Activated CD4-positive, alpha-beta T cell treated with anti-CD3 and anti-CD28 coated beads for 36 hours (primary cell): Measurements from ENCODE around the gene TWNK. TPM values are rescaled to one million over a fixed set of nuclear protein-coding genes. Genes with fewer than 3 reads are reported as not detected.

Experiments
- ATAC-seq: fragments of 200-7000 bp; cut with Tn5 transposase; one replicate; pipeline ENCODE4 v1.10.0; 2021; ENCODE audit warnings: mild to moderate bottlenecking, moderate library complexity
- CTCF ChIA-PET: fragments of 350-600 bp; sonication (Branson Sonifier 250); formaldehyde crosslinking; loops from one replicate; lab custom pipeline; 2021; ENCODE audit warnings: antibody characterized with exemption; lab: Charles Lee
- POLR2A ChIA-PET: fragments of 350-600 bp; sonication (Branson Sonifier 250); formaldehyde crosslinking; loops from one replicate; lab custom pipeline; 2021; ENCODE audit warnings: antibody characterized with exemption, inconsistent platforms; lab: Charles Lee
- DNase-seq: peaks from one replicate; pipeline ENCODE4 v3.0.0-alpha.2; 2020
- H3K27ac Mint-ChIP-seq: one replicate; pipeline ENCODE4 v1.8.0; 2021; ENCODE audit warnings: mixed read lengths
- H3K27me3 Mint-ChIP-seq: one replicate; pipeline ENCODE4 v1.8.0; 2021; ENCODE audit warnings: mixed read lengths
- H3K36me3 Mint-ChIP-seq: one replicate; pipeline ENCODE4 v1.8.0; 2021; ENCODE audit warnings: low read depth, mixed read lengths
- H3K4me1 Mint-ChIP-seq: one replicate; pipeline ENCODE4 v1.8.0; 2021; ENCODE audit warnings: mixed read lengths
- H3K4me3 Mint-ChIP-seq: one replicate; pipeline ENCODE4 v1.8.0; 2021; ENCODE audit warnings: mild to moderate bottlenecking, moderate library complexity, mixed read lengths
- H3K9me3 Mint-ChIP-seq: one replicate; pipeline ENCODE4 v1.8.0; 2021; ENCODE audit warnings: low read depth, mixed read lengths
- intact Hi-C, 2 experiments: fragments of 100-400 bp; cut with DNase I in 1 of 2; cut with micrococcal nuclease in 1 of 2; formaldehyde crosslinking; loops; one replicate each; pipeline versions ENCODE4 v1.14.2 to v1.15.1; 2022 to 2024; cut with DNase I, micrococcal nuclease
- total RNA-seq, 2 experiments: library from RNA; stranded (reverse); gene quantifications; one replicate each; pipeline ENCODE4 v1.2.3, GENCODE V29; 2021

TWNK gene
- total RNA-seq, 2 experiments from 2014 or later, result 13.8 to 17.9 TPM

DNA sequence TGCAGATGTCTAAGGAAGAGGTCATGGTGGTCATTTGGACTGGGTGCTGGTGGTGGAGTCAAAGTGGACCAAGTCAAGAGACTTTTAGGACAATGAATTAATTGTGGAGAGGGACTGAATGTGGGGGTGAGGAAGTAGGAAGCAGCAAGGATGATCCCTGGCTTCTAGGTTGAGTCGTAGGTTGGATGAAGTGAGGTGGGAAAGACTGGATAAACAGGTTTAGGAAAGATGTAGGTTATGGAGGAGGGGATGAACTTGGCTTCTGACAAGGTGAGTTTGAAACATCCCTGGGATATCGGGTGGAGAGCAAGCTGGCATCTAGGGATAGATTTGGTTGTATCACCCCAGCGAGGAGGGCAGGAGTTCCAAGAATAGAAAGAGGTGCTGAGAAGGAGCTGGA is 10.4 kb upstream of the TWNK start:
- no peaks in the 10 kb centered on the region for H3K27me3 Mint-ChIP-seq
- ChIA-PET CTCF (interaction anchor here (1.0 to 1.4 kb wide), 2 partner anchors 23 to 42 kb away, joined by 3 to 4 read pairs; no protein-coding TSS in a partner anchor), POLR2A (no interaction called here)
- H3K4me3 Mint-ChIP-seq, result no peak overlapping the region
- peaks cover 4% of the 10 kb centered on the region for H3K36me3 Mint-ChIP-seq
- no peaks in the 10 kb centered on the region for H3K4me1 Mint-ChIP-seq
- intact Hi-C loops, result no loop called here
- H3K27ac Mint-ChIP-seq, result no peak overlapping the region
- DNase-seq, result no peak
- no peaks in the 10 kb centered on the region for H3K9me3 Mint-ChIP-seq
- no peak for ATAC-seq

DNA sequence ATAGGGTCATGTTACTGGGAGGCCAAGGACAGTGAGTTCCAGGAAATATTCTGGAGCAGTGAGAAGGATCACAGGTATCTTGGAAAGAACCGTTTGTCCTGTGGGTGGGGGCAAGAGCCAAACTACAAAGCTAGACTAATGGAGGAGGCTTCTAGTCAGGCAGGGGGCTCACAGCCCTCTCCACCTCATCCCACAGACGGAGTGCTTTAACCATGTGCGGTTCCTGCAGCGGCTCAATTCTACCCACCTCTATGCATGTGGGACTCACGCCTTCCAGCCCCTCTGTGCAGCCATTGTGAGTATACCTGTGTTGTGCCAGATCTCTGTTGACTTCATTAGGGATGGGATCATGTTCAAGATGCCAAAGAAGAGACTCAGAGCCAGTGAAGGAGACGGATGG is 9.9 kb upstream of the TWNK start:
- no peaks in the 10 kb centered on the region for H3K4me1 Mint-ChIP-seq
- ATAC-seq (no peak), DNase-seq (no peak)
- no peak overlapping the region for H3K4me3 Mint-ChIP-seq
- ChIA-PET CTCF (interaction anchor here (0.6 to 1.4 kb wide), 2 partner anchors 30 to 41 kb away, joined by 3 to 4 read pairs; no protein-coding TSS in a partner anchor), POLR2A (no interaction called here)
- H3K9me3 Mint-ChIP-seq, result no peaks in the 10 kb centered on the region
- H3K27me3 Mint-ChIP-seq, result no peaks in the 10 kb centered on the region
- H3K27ac Mint-ChIP-seq, result no peak overlapping the region
- H3K36me3 Mint-ChIP-seq, result peaks cover 7% of the 10 kb centered on the region
- intact Hi-C loops, result no loop called here

DNA sequence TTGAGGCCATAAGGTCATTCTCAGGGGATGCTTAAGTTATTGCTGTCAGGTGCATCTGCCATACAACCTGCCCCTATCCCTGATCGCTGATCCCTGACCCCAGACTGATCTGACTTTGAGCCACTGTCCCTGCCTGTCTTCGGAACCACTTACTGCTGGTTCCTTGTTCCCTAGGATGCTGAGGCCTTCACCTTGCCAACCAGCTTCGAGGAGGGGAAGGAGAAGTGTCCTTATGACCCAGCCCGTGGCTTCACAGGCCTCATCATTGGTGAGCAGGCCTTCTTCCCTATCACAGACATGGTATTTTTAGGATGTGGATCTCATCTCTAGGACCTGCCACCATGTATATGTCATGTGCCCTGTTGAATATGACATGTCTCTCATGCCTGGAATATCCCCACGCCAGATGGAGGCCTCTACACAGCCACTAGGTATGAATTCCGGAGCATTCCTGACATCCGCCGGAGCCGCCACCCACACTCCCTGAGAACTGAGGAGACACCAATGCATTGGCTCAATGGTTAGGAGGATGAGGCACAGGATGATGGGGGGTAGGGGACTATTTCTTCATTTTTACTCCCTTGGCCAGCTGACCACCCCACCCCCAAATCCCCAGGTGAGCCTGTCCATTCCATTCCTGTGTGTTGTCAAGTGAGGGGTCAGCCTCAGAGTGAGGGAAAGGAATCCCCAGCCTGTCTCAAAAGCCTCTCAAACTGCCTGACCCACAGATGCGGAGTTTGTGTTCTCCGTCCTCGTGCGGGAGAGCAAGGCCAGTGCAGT is 9.0 kb upstream of the TWNK start:
- no peaks in the 10 kb centered on the region for H3K9me3 Mint-ChIP-seq
- no peak overlapping the region for H3K4me3 Mint-ChIP-seq
- DNase-seq, result no peak
- ATAC-seq, result no peak
- POLR2A ChIA-PET, result no interaction called here
- no peaks in the 10 kb centered on the region for H3K27me3 Mint-ChIP-seq
- no peak overlapping the region for H3K27ac Mint-ChIP-seq
- H3K4me1 Mint-ChIP-seq, result no peaks in the 10 kb centered on the region
- peaks cover 10% of the 10 kb centered on the region for H3K36me3 Mint-ChIP-seq
- CTCF ChIA-PET, result no interaction called here
- intact Hi-C loops, result no loop called here

DNA sequence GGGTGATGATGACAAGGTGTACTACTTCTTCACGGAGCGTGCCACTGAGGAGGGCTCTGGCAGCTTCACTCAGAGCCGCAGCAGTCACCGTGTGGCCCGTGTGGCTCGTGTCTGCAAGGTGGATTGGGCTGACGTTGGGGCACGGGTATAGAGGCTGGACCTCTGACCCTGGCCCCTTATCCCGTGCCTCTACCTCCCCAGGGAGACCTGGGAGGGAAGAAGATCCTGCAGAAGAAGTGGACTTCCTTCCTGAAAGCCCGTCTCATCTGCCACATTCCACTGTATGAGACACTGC is 8.5 kb upstream of the TWNK start:
- DNase-seq, result no peak
- intact Hi-C loops, result no loop called here
- Mint-ChIP-seq H3K9me3 (no peaks in the 10 kb centered on the region), H3K36me3 (peaks cover 10% of the 10 kb centered on the region), H3K27me3 (no peaks in the 10 kb centered on the region), H3K4me1 (no peaks in the 10 kb centered on the region), H3K27ac (no peak overlapping the region), H3K4me3 (no peak overlapping the region)
- CTCF ChIA-PET, result no interaction called here
- POLR2A ChIA-PET, result no interaction called here
- no peak for ATAC-seq

DNA sequence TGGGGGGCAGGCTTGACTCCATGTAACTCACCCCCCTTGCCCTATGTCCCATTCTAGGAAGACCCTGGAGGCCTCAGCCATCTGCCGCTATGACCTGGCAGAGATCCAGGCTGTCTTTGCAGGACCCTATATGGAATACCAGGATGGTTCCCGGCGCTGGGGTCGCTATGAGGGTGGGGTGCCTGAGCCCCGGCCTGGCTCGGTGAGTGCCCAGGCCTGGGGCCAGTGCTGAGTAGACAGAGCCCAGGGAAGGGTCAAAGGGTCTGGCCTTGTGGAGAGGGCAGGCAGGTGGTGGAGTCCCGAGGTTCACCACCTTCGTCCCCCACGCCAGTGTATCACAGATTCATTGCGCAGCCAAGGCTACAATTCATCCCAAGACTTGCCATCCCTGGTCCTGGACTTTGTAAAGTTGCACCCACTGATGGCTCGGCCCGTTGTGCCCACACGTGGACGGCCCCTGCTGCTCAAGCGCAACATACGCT is 7.5 kb upstream of the TWNK start:
- no peak for DNase-seq
- H3K36me3 Mint-ChIP-seq, result peaks cover 10% of the 10 kb centered on the region
- H3K4me3 Mint-ChIP-seq, result no peak overlapping the region
- no peaks in the 10 kb centered on the region for H3K9me3 Mint-ChIP-seq
- no peaks in the 10 kb centered on the region for H3K27me3 Mint-ChIP-seq
- no peaks in the 10 kb centered on the region for H3K4me1 Mint-ChIP-seq
- no peak overlapping the region for H3K27ac Mint-ChIP-seq
- CTCF ChIA-PET, result no interaction called here
- intact Hi-C loops, result no loop called here
- no peak for ATAC-seq
- POLR2A ChIA-PET, result no interaction called here

DNA sequence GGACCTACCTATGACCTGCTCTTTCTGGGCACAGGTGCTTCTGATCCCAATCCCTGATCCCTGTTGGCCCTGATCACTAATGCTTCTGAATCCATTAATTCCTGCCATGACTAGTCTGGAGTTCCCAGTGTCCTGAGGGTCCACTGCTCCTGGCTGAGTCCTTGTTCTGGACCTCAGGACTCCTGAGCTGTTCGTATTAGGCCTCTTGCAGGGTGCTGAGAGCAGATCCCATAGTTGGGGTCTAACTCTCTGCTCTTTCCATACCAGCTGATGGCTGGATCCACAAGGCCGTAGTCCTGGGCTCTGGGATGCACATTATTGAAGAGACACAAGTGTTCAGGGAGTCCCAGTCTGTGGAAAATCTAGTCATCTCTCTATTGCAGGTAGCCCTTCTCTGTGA is 7.0 kb upstream of the TWNK start:
- H3K27me3 Mint-ChIP-seq, result no peaks in the 10 kb centered on the region
- H3K9me3 Mint-ChIP-seq, result no peaks in the 10 kb centered on the region
- ChIA-PET POLR2A (no interaction called here), CTCF (no interaction called here)
- intact Hi-C loops, result no loop called here
- no peaks in the 10 kb centered on the region for H3K4me1 Mint-ChIP-seq
- H3K27ac Mint-ChIP-seq, result no peak overlapping the region
- ATAC-seq (no peak), DNase-seq (no peak)
- H3K36me3 Mint-ChIP-seq, result peaks cover 10% of the 10 kb centered on the region
- no peak overlapping the region for H3K4me3 Mint-ChIP-seq

DNA sequence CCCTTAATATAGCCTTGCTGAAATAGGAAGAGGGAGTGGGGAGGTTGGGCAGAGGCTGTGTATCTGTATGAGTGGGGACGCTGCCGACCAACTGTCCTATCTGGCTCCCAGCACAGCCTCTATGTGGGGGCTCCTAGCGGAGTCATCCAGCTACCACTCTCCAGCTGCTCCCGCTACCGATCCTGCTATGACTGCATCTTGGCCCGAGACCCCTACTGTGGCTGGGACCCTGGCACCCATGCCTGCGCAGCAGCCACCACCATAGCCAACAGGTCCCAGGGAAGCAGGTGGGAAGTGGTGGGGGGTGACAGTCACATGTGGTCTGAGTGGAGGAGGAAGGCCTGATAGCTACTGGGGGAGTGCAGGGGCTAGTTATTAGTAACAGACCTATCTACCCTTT is 6.6 kb upstream of the TWNK start:
- intact Hi-C loops, result no loop called here
- DNase-seq, result no peak
- H3K4me1 Mint-ChIP-seq, result peaks cover 3% of the 10 kb centered on the region
- no peaks in the 10 kb centered on the region for H3K27me3 Mint-ChIP-seq
- CTCF ChIA-PET, result interaction anchor here (1.3 kb wide), 1 partner anchor 22 kb away, joined by 4 read pairs; no protein-coding TSS in a partner anchor
- no peak overlapping the region for H3K4me3 Mint-ChIP-seq
- no peak for ATAC-seq
- no peak overlapping the region for H3K27ac Mint-ChIP-seq
- POLR2A ChIA-PET, result no interaction called here
- H3K36me3 Mint-ChIP-seq, result peaks cover 10% of the 10 kb centered on the region
- no peaks in the 10 kb centered on the region for H3K9me3 Mint-ChIP-seq

DNA sequence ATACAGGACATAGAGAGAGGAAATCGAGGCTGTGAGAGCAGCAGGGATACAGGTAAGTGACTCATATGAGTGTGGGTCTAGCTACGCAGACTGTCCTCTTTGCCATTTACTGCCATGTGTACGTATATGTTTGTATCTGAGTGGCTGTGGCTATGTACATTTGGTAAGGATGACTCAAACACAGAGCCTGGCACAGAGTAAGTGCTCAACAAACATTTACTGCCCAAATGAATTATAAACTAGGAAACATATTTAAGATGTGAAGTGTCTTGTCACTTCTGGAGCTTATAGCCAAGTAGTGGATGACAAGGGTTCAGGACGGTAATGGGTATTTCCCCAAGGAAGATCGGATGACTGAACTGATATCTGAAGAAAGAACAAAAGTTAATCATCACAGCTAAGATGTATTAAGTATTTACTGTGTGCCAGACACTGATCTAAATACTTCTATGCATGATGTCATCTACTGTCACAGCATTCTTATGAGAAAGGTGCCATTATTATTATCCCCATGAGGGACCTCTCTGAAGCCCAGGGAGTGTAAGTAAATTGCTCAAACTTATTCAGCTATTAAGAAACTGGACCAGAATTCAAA is 6.1 kb upstream of the TWNK start:
- ChIA-PET POLR2A (no interaction called here), CTCF (interaction anchor here (0.7 to 1.3 kb wide), 2 partner anchors 23 to 741 kb away, joined by 3 to 4 read pairs; no protein-coding TSS in a partner anchor)
- Mint-ChIP-seq H3K27me3 (no peaks in the 10 kb centered on the region), H3K4me3 (no peak overlapping the region), H3K9me3 (no peaks in the 10 kb centered on the region), H3K4me1 (peaks cover 9% of the 10 kb centered on the region), H3K36me3 (peaks cover 10% of the 10 kb centered on the region), H3K27ac (no peak overlapping the region)
- ATAC-seq (no peak), DNase-seq (no peak)
- intact Hi-C loops, result no loop called here

DNA sequence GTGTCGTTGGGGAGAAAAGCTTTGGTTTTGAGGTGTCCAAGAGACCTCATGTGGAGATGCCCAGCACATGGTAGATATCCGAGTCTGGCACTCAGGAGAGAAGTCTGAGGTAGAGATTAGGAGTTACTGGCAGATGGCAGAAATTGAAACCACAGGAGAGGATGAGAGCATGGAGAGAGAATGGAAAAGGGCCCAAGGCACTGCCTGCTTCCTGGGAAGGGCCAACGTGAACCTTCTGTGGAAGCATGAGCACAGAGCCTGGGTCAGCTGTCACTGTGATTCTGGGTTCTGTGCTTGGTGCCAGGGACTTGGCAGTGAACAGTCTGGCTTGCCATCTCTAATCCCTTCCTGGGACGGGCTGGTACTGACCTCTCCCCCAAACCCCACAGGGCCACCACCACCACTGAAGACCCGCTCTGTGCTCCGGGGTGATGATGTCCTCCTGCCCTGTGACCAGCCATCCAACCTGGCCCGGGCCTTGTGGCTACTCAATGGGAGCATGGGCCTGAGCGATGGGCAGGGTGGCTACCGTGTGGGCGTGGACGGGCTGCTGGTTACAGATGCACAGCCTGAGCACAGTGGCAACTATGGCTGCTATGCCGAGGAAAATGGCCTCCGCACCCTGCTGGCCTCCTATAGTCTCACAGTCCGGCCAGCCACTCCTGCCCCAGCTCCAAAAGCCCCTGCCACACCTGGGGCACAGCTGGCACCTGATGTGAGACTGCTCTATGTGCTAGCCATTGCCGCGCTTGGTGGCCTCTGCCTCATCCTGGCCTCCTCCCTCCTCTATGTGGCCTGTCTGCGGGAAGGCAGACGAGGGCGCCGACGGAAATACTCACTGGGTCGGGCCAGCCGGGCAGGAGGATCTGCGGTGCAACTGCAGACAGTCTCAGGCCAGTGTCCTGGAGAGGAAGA is 4.2 kb upstream of the TWNK start:
- Mint-ChIP-seq H3K36me3 (peaks cover 22% of the 10 kb centered on the region), H3K9me3 (no peaks in the 10 kb centered on the region), H3K27ac (no peak overlapping the region), H3K27me3 (no peaks in the 10 kb centered on the region), H3K4me3 (no peak overlapping the region), H3K4me1 (peaks cover 19% of the 10 kb centered on the region)
- intact Hi-C loops, result no loop called here
- DNase-seq (no peak), ATAC-seq (no peak)
- CTCF ChIA-PET, result interaction anchor here (0.7 kb wide), 2 partner anchors 232 to 305 kb away, joined by 3 read pairs; no protein-coding TSS in a partner anchor
- POLR2A ChIA-PET, result no interaction called here

DNA sequence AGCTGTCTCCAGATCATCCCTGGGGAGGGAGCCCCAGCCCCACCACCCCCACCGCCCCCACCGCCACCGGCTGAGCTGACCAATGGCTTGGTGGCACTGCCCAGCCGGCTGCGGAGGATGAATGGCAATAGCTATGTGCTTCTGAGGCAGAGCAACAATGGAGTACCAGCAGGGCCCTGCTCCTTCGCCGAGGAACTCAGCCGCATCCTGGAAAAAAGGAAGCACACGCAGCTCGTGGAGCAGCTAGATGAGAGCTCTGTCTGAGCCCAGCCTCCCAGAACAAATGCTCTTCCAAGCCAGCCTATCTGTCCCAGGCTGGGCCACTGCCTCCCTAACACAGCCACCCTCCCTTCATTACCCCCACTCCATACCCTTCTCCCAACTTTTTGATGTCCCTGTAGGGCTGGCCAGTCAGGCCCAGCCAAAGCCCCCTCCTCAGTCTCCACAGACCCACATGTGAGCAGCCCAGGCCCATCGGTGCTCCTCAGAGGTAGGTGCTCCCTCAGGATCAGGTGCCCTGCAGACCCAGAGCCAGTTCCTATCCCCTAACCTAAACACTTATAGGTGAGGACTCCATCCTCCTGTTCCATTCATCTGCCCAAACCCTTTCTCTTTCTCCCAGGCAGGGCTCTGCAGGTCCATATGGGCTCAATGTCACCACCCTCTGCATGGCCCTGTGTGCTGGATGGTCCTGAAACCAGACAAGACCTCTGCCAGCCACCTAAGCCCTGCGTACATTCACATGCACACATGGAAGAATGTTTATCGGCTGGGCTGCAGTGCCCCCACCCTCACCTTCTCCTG is 3.3 kb upstream of the TWNK start:
- Mint-ChIP-seq H3K27me3 (no peaks in the 10 kb centered on the region), H3K4me1 (peaks cover 24% of the 10 kb centered on the region), H3K9me3 (no peaks in the 10 kb centered on the region), H3K4me3 (no peak overlapping the region), H3K36me3 (peaks cover 22% of the 10 kb centered on the region), H3K27ac (no peak overlapping the region)
- DNase-seq (peak; percentile 1), ATAC-seq (no peak)
- ChIA-PET POLR2A (no interaction called here), CTCF (no interaction called here)
- intact Hi-C loops, result no loop called here

DNA sequence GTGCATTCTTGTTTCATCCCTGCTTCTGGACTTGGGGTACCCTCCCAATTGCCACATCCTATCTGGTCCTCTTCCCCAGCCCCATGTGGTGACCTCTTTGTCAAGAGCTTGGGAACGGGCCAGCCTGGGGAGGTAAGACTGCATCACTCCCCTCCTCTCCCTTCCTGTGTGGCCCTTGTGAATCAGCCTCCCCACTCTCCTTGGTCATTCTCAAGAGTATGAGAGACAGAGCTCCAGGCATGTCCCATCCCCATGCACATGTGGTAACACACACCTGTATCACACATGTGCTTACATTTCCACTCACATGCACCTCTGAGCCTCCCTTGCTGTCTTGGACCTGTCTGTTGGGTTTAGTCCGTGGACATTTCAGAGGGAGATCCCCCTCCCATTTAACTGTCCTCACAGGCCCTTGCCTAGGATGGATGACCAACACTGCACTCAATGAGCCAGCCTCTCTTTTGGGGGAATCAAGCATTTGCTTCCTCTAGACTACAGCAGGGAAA is 2.6 kb upstream of the TWNK start:
- ChIA-PET CTCF (interaction anchor here (1.7 to 4.7 kb wide), 2 partner anchors 13 to 30 kb away, joined by 5 to 42 read pairs; partner anchors contain the start of gene LZTS2), POLR2A (no interaction called here)
- ATAC-seq, result no peak
- DNase-seq, result no peak
- Mint-ChIP-seq H3K27ac (no peak overlapping the region), H3K36me3 (peaks cover 29% of the 10 kb centered on the region), H3K9me3 (no peaks in the 10 kb centered on the region), H3K4me3 (no peak overlapping the region), H3K27me3 (no peaks in the 10 kb centered on the region), H3K4me1 (peaks cover 31% of the 10 kb centered on the region)
- intact Hi-C loops, result no loop called here
